Measurements from ENCODE around the gene MLLT3.

Gene MLLT3

DNA sequence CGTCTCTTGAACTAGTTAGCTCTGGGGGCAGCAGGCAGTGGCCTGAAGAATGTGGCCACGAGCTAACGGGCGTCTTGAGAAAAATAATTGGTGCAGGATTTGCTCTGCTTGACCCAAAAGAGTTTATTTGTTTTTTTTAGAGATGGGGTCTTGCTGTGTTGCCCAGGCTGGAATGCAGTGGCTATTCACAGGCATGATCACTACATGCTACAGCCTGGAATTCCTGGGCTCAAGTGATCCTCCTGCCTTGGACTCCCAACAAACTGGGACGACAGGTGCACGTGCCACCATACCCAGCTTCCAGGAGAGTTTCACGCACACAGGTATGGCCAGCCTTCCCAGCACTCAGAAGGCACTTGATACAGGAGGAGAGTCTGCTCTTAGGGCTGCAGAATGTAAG, 203.8 kb downstream of the MLLT3 start:
- H3K4me3 ChIP-seq (ENCODE audit: low read length), result no peak overlapping the region
- TF ChIP-seq, protein P1, sequence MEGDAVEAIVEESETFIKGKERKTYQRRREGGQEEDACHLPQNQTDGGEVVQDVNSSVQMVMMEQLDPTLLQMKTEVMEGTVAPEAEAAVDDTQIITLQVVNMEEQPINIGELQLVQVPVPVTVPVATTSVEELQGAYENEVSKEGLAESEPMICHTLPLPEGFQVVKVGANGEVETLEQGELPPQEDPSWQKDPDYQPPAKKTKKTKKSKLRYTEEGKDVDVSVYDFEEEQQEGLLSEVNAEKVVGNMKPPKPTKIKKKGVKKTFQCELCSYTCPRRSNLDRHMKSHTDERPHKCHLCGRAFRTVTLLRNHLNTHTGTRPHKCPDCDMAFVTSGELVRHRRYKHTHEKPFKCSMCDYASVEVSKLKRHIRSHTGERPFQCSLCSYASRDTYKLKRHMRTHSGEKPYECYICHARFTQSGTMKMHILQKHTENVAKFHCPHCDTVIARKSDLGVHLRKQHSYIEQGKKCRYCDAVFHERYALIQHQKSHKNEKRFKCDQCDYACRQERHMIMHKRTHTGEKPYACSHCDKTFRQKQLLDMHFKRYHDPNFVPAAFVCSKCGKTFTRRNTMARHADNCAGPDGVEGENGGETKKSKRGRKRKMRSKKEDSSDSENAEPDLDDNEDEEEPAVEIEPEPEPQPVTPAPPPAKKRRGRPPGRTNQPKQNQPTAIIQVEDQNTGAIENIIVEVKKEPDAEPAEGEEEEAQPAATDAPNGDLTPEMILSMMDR (conservative IDR thresholded peaks at IDR 0.05; ENCODE audit: low read length), result no peak

DNA sequence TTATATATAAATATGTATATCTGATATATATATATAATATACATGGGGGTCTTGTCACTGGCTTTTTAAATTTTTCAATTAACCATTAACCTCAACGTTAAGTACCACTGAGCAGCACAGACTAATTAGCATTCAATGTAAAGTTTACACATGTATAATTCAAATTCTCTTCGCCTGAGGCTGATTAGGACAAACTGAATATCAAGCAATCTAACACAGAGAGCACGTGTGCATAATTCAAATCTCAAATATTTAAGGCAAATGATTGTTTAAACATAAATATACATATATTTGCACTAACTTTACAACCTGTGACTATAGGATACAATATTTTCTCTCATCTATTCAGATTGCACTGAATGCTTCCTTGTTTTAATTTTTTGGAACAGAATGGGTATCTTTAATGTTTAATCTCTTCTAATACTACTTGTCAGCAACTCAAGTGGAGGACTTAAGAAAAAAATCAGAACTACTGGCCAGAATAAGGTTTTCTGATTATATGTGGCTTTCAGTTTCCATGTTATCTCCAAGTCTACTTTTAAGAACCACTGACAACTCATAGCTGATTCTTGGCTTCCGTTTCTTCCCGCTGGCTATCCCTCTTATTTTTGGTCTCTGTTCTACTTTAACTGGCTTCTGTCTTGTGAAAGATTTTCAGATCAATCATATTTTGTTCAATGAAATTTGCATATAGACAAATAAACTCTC, 204.8 kb downstream of the MLLT3 start:
- TF ChIP-seq, protein P1 (conservative IDR thresholded peaks at IDR 0.05; ENCODE audit: low read length), result no peak
- H3K4me3 ChIP-seq (ENCODE audit: low read length), result no peak overlapping the region
- no peak for DNase-seq (ENCODE audit: low read depth)

More for the DNA sequence above, 203.8 kb downstream of the MLLT3 start:
- no peak for DNase-seq (ENCODE audit: low read depth)

DNA sequence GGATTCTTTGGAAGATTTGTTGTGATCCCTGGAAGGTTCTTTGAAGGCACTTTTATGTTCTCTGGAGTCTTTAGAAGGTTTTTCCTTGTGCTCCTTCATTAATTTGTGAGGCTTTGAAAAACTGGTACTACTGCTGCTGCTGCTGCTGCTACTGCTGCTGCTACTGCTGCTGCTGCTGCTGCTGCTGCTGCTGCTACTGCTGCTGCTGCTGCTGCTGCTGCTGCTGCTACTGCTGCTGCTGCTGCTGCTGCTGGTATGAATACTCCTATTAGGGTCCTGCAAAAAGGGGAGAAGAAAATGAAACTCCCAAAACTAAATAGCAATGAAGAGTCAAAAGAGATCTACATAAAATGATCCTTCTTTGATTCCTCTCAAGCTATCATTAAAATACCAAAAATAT, 208.1 kb downstream of the MLLT3 start:
- TF ChIP-seq, protein P1 (conservative IDR thresholded peaks at IDR 0.05; ENCODE audit: low read length), result no peak
- no peak overlapping the region for H3K4me3 ChIP-seq (ENCODE audit: low read length)
- DNase-seq (ENCODE audit: low read depth), result no peak

DNA sequence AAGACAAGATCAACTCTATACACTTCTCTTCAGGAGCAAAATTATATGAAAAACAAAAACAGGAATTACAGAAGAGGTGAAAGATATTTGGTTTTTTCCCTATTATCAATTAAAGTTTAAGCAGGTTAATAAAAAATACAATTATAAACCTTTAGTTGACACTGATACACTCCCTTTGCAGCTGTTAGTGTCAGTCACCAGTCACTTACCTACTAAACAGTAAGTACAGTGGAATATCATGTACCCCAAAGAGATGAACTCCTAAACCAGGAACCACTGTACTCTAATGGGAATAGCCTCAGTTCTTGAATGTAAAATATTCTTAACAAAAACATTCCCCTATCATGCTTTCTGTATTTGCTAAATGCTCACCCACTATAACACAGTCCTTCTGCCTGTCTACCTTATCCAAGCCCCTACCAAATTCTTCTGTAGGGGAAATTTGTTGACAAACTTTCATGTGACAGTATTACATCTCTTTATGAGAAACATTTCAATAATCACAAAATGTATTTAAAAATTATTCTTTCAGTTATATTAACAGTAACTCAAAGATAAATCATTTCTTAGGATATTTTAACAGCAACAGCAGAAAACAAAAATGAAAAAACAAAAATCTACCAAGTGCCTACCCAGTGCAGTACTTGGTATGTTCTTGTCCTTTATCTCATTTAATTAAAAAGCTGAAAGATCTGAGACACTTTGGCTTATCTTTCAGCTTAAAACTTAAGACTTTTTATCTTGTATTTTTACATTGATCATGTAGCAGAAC, 212.8 kb downstream of the MLLT3 start:
- no peak overlapping the region for H3K4me3 ChIP-seq (ENCODE audit: low read length)
- TF ChIP-seq, protein P1 (conservative IDR thresholded peaks at IDR 0.05; ENCODE audit: low read length), result no peak
- DNase-seq (ENCODE audit: low read depth), result no peak

DNA sequence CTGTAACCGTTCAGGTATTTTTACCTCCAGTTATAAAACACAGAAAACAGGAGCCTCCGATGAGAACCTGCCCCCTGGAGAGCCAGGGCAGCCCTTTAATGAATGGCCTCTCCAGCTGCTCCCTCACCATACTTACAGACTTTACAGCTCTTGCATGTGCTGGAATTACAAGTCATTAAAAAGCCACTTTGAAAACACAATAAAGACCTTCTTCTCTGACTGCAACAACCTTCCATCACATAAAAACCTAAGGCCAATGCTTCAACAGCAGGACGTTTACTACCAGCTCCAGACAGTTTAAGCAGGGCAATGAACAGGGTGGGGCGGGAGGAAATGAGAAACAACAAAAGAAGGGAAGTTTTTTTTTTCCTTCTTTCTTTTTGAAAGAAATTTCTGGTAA, 213.8 kb downstream of the MLLT3 start:
- DNase-seq (ENCODE audit: low read depth), result no peak
- TF ChIP-seq, protein P1 (conservative IDR thresholded peaks at IDR 0.05; ENCODE audit: low read length), result no peak
- H3K4me3 ChIP-seq (ENCODE audit: low read length), result no peak overlapping the region

DNA sequence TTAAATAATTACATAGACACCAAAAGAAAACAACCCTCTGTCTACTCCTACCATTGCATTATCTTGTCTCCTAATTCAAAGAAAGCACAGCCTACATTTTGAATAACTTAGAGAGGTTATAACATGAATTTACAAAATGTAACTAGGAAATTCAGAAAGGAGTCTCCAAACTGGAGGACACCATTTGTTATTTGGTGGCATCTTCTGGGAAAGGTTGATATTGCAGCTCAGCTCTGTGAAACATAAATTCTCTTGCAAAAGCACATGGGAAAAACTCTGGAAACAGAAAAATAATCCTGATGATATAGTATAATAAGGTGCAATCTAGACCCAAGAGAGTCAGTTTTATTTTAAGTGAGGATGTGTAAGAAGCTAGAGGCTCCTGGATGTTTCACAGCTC, 215.3 kb downstream of the MLLT3 start:
- TF ChIP-seq, protein P1 (conservative IDR thresholded peaks at IDR 0.05; ENCODE audit: low read length), result no peak
- H3K4me3 ChIP-seq (ENCODE audit: low read length), result no peak overlapping the region
- DNase-seq (ENCODE audit: low read depth), result no peak

DNA sequence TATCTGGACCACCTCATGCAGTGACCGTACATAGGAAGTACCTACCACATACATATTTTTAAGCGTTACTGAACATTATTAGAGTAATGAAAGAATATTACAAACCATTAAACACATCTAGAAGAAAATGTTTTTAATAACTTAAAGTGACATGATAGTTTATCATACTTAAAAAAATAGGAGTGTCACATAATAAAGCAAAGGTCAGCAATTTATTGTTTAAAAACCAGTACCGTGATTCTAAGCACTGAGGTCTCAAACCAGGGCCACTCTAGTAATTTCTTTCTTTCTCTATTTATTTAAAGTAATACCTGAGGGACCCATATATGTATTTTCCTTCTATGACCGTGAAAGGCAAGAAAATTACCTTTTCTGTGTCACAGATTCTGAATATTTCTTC, 216.0 kb downstream of the MLLT3 start:
- TF ChIP-seq, protein P1 (conservative IDR thresholded peaks at IDR 0.05; ENCODE audit: low read length), result no peak
- DNase-seq (ENCODE audit: low read depth), result no peak
- H3K4me3 ChIP-seq (ENCODE audit: low read length), result no peak overlapping the region
